ENCODE data around the gene BRD1.

DNA sequence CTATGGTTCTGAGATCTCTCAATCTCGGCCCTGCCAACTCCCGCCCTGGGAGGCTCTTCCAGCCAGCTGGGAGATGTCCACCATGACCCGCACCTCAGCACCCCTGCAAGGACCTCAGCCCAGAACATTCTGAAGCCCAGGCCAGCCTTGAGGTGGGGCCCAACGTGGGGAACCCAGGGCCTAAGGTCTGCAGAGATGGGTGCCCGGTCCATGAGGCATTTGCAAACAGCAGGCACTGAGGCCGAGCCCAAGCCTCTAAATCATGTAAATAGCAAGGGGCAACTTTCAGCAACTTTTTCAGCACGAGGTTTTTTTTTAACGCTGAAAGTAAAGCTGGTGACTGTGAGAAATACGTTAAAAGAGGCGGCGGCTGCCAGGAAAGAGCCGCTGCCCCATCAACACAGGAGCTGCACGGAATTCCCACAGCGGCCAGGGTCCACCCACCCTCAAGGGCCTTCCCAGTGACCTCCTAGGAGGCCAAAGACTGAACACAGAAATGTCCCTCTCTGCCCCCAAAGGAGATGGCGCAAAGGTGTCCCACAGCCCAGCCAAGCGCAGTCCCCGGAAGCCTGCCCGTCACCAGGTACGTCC, 46.9 kb downstream of the BRD1 start:
- TF ChIP-seq, protein P1, sequence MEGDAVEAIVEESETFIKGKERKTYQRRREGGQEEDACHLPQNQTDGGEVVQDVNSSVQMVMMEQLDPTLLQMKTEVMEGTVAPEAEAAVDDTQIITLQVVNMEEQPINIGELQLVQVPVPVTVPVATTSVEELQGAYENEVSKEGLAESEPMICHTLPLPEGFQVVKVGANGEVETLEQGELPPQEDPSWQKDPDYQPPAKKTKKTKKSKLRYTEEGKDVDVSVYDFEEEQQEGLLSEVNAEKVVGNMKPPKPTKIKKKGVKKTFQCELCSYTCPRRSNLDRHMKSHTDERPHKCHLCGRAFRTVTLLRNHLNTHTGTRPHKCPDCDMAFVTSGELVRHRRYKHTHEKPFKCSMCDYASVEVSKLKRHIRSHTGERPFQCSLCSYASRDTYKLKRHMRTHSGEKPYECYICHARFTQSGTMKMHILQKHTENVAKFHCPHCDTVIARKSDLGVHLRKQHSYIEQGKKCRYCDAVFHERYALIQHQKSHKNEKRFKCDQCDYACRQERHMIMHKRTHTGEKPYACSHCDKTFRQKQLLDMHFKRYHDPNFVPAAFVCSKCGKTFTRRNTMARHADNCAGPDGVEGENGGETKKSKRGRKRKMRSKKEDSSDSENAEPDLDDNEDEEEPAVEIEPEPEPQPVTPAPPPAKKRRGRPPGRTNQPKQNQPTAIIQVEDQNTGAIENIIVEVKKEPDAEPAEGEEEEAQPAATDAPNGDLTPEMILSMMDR (conservative IDR thresholded peaks at IDR 0.05; ENCODE audit: low read depth, low read length) = no peak
- no peak for TF ChIP-seq EZH2 (IDR thresholded peaks at IDR 0.05; ENCODE audit: borderline replicate concordance, low read depth, low read length, poor library complexity, severe bottlenecking)

Measured in A673 (cell line).